GM23338 (cell line): ENCODE measurements around the gene USP46.

Experiments
- CREB1 ChIP-seq: fragments of 250-450 bp; sonication (Bioruptor Pico); IDR thresholded peaks from 2 replicates; pipeline ENCODE4 v1.5.0; 2020; ENCODE audit warnings: low read depth, mild to moderate bottlenecking, moderate library complexity
- EZH2 ChIP-seq: fragments of 200-600 bp; sonication (generic); IDR thresholded peaks from one replicate; pipeline ENCODE4 v1.8.0; 2017; ENCODE audit warnings: antibody characterized with exemption, mild to moderate bottlenecking, low read depth; ENCODE audit not compliant: unreplicated experiment
- REST ChIP-seq: IDR thresholded peaks from one replicate; pipeline ENCODE4 v1.6.1; 2018; ENCODE audit warnings: antibody characterized with exemption; ENCODE audit not compliant: unreplicated experiment
- ZNF114 ChIP-seq: fragments of 250-450 bp; sonication (Bioruptor Pico); IDR thresholded peaks from 2 replicates; pipeline ENCODE4 v1.5.0; 2020; ENCODE audit warnings: mild to moderate bottlenecking, moderate library complexity
- TF ChIP-seq, protein P1 (sequence below), 2 experiments: fragments of 200-600 bp in 1 of 2; sonication (generic) in 1 of 2; conservative IDR thresholded peaks; 2 replicates each; pipeline versions ENCODE4 v1.5.1 to v1.6.1; 2016 to 2017; ENCODE audit warnings: antibody characterized with exemption in 2 of 2, low read depth in 2 of 2, mild to moderate bottlenecking in 2 of 2, moderate library complexity in 1 of 2

DNA sequence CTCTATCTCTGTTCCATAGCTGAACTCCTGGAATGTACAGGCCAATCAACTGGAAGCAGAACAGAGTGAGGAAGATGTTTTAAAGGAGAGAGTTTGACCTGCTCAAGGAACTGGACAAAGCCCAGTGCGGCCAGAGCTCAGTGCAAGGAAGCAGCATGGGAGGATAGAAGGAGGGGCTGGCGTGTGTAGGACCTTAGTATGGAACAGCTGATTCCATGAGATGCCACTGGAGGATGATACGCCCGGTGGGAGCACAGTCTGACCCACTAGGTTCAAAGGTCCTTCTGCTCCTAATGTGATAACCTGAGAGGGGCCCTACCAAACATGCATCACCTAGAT, 81.5 kb downstream of the USP46 start:
- no peak for TF ChIP-seq ZNF114 (CRISPR knock-in tag)
- TF ChIP-seq CREB1 = no peak
- TF ChIP-seq REST = no peak
- TF ChIP-seq, protein P1, sequence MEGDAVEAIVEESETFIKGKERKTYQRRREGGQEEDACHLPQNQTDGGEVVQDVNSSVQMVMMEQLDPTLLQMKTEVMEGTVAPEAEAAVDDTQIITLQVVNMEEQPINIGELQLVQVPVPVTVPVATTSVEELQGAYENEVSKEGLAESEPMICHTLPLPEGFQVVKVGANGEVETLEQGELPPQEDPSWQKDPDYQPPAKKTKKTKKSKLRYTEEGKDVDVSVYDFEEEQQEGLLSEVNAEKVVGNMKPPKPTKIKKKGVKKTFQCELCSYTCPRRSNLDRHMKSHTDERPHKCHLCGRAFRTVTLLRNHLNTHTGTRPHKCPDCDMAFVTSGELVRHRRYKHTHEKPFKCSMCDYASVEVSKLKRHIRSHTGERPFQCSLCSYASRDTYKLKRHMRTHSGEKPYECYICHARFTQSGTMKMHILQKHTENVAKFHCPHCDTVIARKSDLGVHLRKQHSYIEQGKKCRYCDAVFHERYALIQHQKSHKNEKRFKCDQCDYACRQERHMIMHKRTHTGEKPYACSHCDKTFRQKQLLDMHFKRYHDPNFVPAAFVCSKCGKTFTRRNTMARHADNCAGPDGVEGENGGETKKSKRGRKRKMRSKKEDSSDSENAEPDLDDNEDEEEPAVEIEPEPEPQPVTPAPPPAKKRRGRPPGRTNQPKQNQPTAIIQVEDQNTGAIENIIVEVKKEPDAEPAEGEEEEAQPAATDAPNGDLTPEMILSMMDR (conservative IDR thresholded peaks at IDR 0.05; ENCODE audit: low read depth in 2 of 2) = no peak
- TF ChIP-seq EZH2 = no peak
